Stomach (tissue), 9 donors: ENCODE data around the gene DNAJC12. TPM values are rescaled to one million over a fixed set of nuclear protein-coding genes. Genes with fewer than 3 reads are reported as not detected.
"Not testable (repeated sequence)": the region's sequence is repeated elsewhere in the genome, so short reads cannot be mapped to it uniquely, and the experiment has no call there.

Source experiments
- DNase-seq, 2 donors: peaks; one replicate each; pipeline versions ENCODE4 v3.0.0 to v3.0.0-alpha.2; 2013 to 2019
- H3K27ac ChIP-seq, 5 donors: fragments of 200-600 bp in 4 of 5; sonication (generic) in 4 of 5; one replicate each; pipeline ENCODE4 v1.5.1; 2013 to 2019; ENCODE audit warnings: mild to moderate bottlenecking in 1 of 5, moderate library complexity in 1 of 5
- H3K27me3 ChIP-seq, 3 donors: fragments of 200-600 bp; sonication (generic); one replicate each; pipeline ENCODE4 v1.5.1; 2017 to 2019; ENCODE audit warnings: mixed run types in 1 of 3
- H3K36me3 ChIP-seq, 4 donors: fragments of 200-600 bp; sonication (generic); 1 replicate in 3 of 4; 2 replicates in 1 of 4; pipeline ENCODE4 v1.5.1; 2016 to 2019
- H3K4me1 ChIP-seq, 4 donors: fragments of 200-600 bp; sonication (generic); one replicate each; pipeline ENCODE4 v1.5.1; 2016 to 2019
- H3K4me3 ChIP-seq, 4 donors: fragments of 200-600 bp; sonication (generic) in 3 of 4; one replicate each; pipeline ENCODE4 v1.5.1; 2016 to 2019; ENCODE audit warnings: mild to moderate bottlenecking in 1 of 4
- H3K9me3 ChIP-seq, 4 donors: fragments of 200-600 bp; sonication (generic); one replicate each; pipeline ENCODE4 v1.5.1; 2016 to 2019
- CTCF ChIP-seq, 7 experiments: fragments of 450-650 bp in 4 of 7; fragments of 200-600 bp in 3 of 7; sonication (generic) in 3 of 7; IDR thresholded peaks; one replicate each; pipeline ENCODE4 v1.5.1; 2016 to 2019; ENCODE audit warnings: antibody characterized with exemption in 7 of 7, control low read depth in 2 of 7, mild to moderate bottlenecking in 1 of 7
- EP300 ChIP-seq: sonication (generic); formaldehyde crosslinking; IDR thresholded peaks from one replicate; pipeline ENCODE4 v1.6.1; 2017; ENCODE audit warnings: antibody characterized with exemption
- POLR2A ChIP-seq, 4 donors: fragments of 450-650 bp; IDR thresholded peaks; one replicate each; pipeline ENCODE4 v1.6.1; 2016; ENCODE audit warnings: antibody characterized with exemption in 4 of 4, control low read depth in 2 of 4, mild to moderate bottlenecking in 1 of 4, moderate library complexity in 1 of 4
- POLR2AphosphoS5 ChIP-seq, 3 donors: sonication (generic); formaldehyde crosslinking; IDR thresholded peaks; one replicate each; pipeline ENCODE4 v1.6.1; 2016; ENCODE audit warnings: antibody characterized with exemption in 3 of 3
- WGBS, 5 donors: extraction: QIAGEN DNeasy Blood & Tissue Kit in 3 of 5; methylation state at CpG; one replicate each; pipeline versions ENCODE4 v1.1.5 to v1.1.7; 2013 to 2018; 5-methylcytosine and 5-hydroxymethylcytosine counted together
- intact Hi-C: fragments of 100-400 bp; cut with DNase I; formaldehyde crosslinking; loops from one replicate; pipeline ENCODE4 v1.15.1; 2023; ENCODE audit warnings: low total_unique reads
- polyA plus RNA-seq, 3 donors: library from polyadenylated mRNA; stranded (reverse); fragments of 200-250 nt; gene quantifications; one replicate each; pipeline ENCODE4 v1.2.3, GENCODE V29; 2013
- total RNA-seq, 5 donors: library from RNA; depleted of rRNA; stranded (reverse); fragments of >200 nt; gene quantifications; one replicate each; pipeline versions ENCODE4 v1.1.0 to v1.2.3, GENCODE V29; 2014 to 2016
- donor health status: healthy with polysubstance abuse.
- donor health status: Bipolar disorder and iron deficiency.
- donor health status: healthy.

DNAJC12 gene
- total and polyA plus RNA-seq, 8 donors: 0.43 to 12.5 (median 4.3) TPM; not detected in 2

DNA sequence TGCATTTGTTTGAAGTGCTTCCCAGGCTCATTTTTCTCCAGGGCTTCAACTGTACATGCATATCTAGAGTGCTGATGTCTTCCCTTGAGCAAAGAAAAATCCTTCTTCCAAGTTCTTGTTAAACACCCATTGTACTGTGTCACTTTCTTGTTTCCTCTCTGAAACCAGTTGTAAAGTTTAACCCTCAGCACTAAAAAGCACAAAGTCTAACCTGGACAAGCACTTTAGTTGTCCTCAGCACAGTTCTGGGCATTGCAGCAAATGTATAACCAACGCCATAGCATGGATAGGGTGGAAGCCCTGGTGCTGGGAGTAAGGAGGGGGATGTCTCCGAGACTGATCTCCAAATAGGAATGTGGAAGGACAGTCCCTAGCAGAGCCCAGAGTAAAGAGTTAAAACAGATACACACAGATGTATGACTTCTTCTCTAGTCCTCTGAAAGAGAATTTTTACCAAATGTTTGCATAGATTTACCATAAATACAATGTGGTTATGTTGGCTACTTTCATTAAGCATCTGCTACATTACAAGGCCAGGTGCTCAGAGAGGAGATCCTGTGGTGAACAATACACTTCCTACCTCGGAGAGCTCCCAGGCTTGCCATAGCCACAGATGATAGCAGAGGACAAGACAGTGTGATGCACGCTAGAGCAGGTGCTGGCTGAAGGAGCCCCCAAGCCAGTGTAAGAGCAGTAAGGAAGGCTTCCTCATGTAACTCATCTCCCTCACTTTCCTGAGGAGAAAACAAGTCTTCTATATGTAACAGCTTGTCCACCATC is 57.0 kb downstream of the DNAJC12 start:
- intact Hi-C loops: loop anchor here (5.0 kb wide), 1 partner anchor 84 kb away; the partner anchor contains the start of gene CTNNA3
- H3K9me3 ChIP-seq: no peaks in the 10 kb centered on the region
- H3K4me1 ChIP-seq: peaks cover 0 to 11% (median 4%) of the 10 kb centered on the region in 4 donors
- no peak overlapping the region for H3K27ac ChIP-seq
- no peaks in the 10 kb centered on the region for H3K27me3 ChIP-seq
- WGBS, 5 donors: 56 to 73% (median 59%) methylated on average over 4 of the region's 4 CpGs
- DNase-seq: no peak
- no peaks in the 10 kb centered on the region for H3K36me3 ChIP-seq
- TF ChIP-seq POLR2A (IDR thresholded peaks at IDR 0.05): no peak
- no peak overlapping the region for H3K4me3 ChIP-seq

DNA sequence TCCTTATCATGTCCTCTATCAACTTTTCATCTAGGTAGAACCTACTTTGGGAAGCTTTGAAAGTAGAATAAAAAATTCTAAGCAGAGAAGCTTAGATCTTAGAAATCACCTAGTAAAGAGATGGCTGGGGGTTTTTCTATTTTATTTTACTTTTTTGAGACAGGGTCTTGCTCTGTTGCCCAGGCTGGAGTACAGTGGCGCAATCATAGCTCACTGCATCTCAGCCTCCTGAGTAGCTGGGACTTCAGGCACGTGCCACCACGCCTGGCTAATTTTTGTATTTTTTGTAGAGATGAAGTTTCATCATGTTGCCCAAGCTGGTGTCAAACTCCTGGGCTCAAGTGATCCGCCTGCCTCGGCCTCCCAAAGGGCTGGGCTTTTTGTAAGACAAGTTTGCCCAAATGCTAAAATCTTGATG is 57.8 kb downstream of the DNAJC12 start:
- 51 to 57% (median 54%) methylated on average over 5 of the region's 5 CpGs for WGBS, 5 donors
- H3K9me3 ChIP-seq, H3K27ac ChIP-seq, H3K36me3 ChIP-seq, H3K4me3 ChIP-seq, DNase-seq, H3K27me3 ChIP-seq: not testable (repeated sequence)
- peaks cover 0 to 11% (median 4%) of the 10 kb centered on the region in 4 donors for H3K4me1 ChIP-seq
- intact Hi-C loops: loop anchor here (5.0 kb wide), 1 partner anchor 83 kb away; the partner anchor contains the start of gene CTNNA3
- peak in 1 of 7 experiments; percentile 13 for TF ChIP-seq CTCF (IDR thresholded peaks at IDR 0.05)

DNA sequence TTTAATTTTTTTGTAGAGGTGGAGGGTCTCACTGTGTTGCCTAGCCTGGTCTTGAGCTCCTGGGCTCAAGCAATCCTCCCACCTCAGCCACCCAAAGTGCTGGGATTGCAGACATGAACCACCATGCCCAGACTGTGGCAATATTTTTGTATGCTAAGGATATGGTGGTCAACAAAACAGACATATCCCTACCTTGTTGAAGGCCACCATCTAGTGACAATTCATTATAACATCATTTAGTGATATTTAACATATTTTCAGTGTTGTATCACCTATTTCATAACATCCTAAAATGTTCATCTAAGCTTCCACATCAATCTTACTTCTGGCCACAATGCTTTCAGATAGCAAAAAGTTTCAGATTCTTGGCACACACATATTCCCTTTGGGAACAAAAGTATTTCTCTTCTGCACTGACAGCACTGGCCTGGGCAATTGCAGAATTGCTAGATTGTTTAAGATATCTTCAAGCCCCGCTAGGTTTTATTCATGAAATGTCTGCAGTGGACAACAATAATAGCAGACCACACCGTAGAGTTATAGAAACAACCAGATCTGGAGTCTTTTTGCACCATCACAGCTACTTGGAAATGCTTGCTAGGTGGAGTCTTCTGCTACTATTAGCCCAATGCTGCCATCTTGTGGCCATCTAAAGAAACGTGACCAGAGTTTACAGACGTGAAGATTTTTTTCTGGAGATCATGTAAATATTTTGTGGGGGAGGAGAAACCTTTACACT is 58.4 kb downstream of the DNAJC12 start:
- H3K27ac ChIP-seq: no peak overlapping the region

GRCh38 chr10:67776371-67776770 is 61.6 kb downstream of the DNAJC12 start:
- 76 to 89% (median 87%) methylated on average over 1 of the region's 1 CpG for WGBS, 5 donors
- H3K27ac ChIP-seq: no peak overlapping the region
- DNase-seq: no peak
- intact Hi-C loops: no loop called here
- no peak overlapping the region for H3K4me3 ChIP-seq
- H3K36me3 ChIP-seq: no peaks in the 10 kb centered on the region
- no peaks in the 10 kb centered on the region for H3K9me3 ChIP-seq
- no peak for TF ChIP-seq POLR2AphosphoS5 (IDR thresholded peaks at IDR 0.05)
- no peak for TF ChIP-seq CTCF (IDR thresholded peaks at IDR 0.05)
- TF ChIP-seq EP300: no peak
- no peak for TF ChIP-seq POLR2A (IDR thresholded peaks at IDR 0.05)
- peaks cover 0 to 11% (median 4%) of the 10 kb centered on the region in 4 donors for H3K4me1 ChIP-seq
- no peaks in the 10 kb centered on the region for H3K27me3 ChIP-seq

More for the DNA sequence above, 58.4 kb downstream of the DNAJC12 start:
- peak; percentile 65 to 93 for DNase-seq
- peaks cover 0 to 11% (median 4%) of the 10 kb centered on the region in 4 donors for H3K4me1 ChIP-seq
- TF ChIP-seq EP300 (no peak), POLR2AphosphoS5 (IDR thresholded peaks at IDR 0.05) (peak in 1 of 3 donors; percentile 18), CTCF (IDR thresholded peaks at IDR 0.05) (peak in 5 of 7 experiments; percentile 67 to 85 (median 77)), POLR2A (IDR thresholded peaks at IDR 0.05) (no peak)
- 0 to 1% (median 0%) methylated on average over 4 of the region's 4 CpGs for WGBS, 5 donors
- intact Hi-C loops: loop anchor here (5.0 kb wide), 1 partner anchor 82 kb away; the partner anchor contains the start of gene CTNNA3
- no peaks in the 10 kb centered on the region for H3K36me3 ChIP-seq
- no peaks in the 10 kb centered on the region for H3K27me3 ChIP-seq
- no peak overlapping the region for H3K4me3 ChIP-seq
- no peaks in the 10 kb centered on the region for H3K9me3 ChIP-seq
